Nephron progenitor cell (in vitro differentiated cells): Measurements from ENCODE around the gene KIF26A.
A peak's percentile ranks its signal among the peaks of the same experiment; 100 is the strongest.

Source experiments
- DNase-seq: peaks from one replicate; pipeline ENCODE4 v3.0.0; 2021
- H3K27ac Mint-ChIP-seq: 2 replicates; pipeline ENCODE4 v1.8.0; 2021; ENCODE audit warnings: mild to moderate bottlenecking, moderate library complexity, mixed read lengths
- H3K27me3 Mint-ChIP-seq: 2 replicates; pipeline ENCODE4 v1.8.0; 2021; ENCODE audit warnings: mild to moderate bottlenecking, low read depth, mixed read lengths; ENCODE audit not compliant: poor library complexity
- H3K36me3 Mint-ChIP-seq: 2 replicates; pipeline ENCODE4 v1.8.0; 2021; ENCODE audit warnings: low read depth, mixed read lengths
- H3K4me1 Mint-ChIP-seq: 2 replicates; pipeline ENCODE4 v1.8.0; 2021; ENCODE audit warnings: mixed read lengths
- H3K4me3 Mint-ChIP-seq: 2 replicates; pipeline ENCODE4 v1.8.0; 2021; ENCODE audit warnings: mild to moderate bottlenecking, moderate library complexity, mixed read lengths
- H3K9me3 Mint-ChIP-seq: 2 replicates; pipeline ENCODE4 v1.8.0; 2021; ENCODE audit warnings: mild to moderate bottlenecking, moderate library complexity, mixed read lengths
- CTCF ChIP-seq: fragments of 200-600 bp; sonication (generic); IDR thresholded peaks from 2 replicates; pipeline ENCODE4 v1.5.0; 2021; ENCODE audit warnings: antibody characterized with exemption

Gene KIF26A

GRCh38 chr14:104135904-104136471 lies 2.4 kb upstream of the KIF26A start:
- no peak overlapping the region for H3K4me3 Mint-ChIP-seq
- peak; percentile 67 for DNase-seq
- H3K27me3 Mint-ChIP-seq: peaks cover 85% of the 10 kb centered on the region
- H3K9me3 Mint-ChIP-seq: no peaks in the 10 kb centered on the region
- TF ChIP-seq CTCF: no peak
- H3K36me3 Mint-ChIP-seq: no peaks in the 10 kb centered on the region
- no peak overlapping the region for H3K27ac Mint-ChIP-seq
- H3K4me1 Mint-ChIP-seq: peaks cover 12% of the 10 kb centered on the region

- Mint-ChIP-seq H3K4me1 (peaks cover 12% of the 10 kb centered on the region), H3K4me3 (peak overlapping the region; percentile 64), H3K36me3 (no peaks in the 10 kb centered on the region), H3K27ac (no peak overlapping the region), H3K9me3 (no peaks in the 10 kb centered on the region), H3K27me3 (peaks cover 81% of the 10 kb centered on the region)
- no peak for TF ChIP-seq CTCF
- DNase-seq: peak; percentile 24
These were observed 1.7 kb upstream of the KIF26A start for GRCh38 chr14:104136472-104137296.

GRCh38 chr14:104137297-104138097 lies 890 bp upstream of the KIF26A start:
- Mint-ChIP-seq H3K9me3 (no peaks in the 10 kb centered on the region), H3K36me3 (no peaks in the 10 kb centered on the region), H3K4me3 (peak overlapping the region; percentile 64), H3K27me3 (peaks cover 73% of the 10 kb centered on the region), H3K4me1 (peaks cover 12% of the 10 kb centered on the region), H3K27ac (no peak overlapping the region)
- TF ChIP-seq CTCF: peak; percentile 86
- DNase-seq: peak; percentile 91

- H3K4me3 Mint-ChIP-seq: peak overlapping the region; percentile 69
- peak; percentile 58 for DNase-seq
- TF ChIP-seq CTCF: no peak
- H3K9me3 Mint-ChIP-seq: no peaks in the 10 kb centered on the region
- H3K27ac Mint-ChIP-seq: no peak overlapping the region
- peaks cover 64% of the 10 kb centered on the region for H3K27me3 Mint-ChIP-seq
- H3K36me3 Mint-ChIP-seq: no peaks in the 10 kb centered on the region
- H3K4me1 Mint-ChIP-seq: peaks cover 12% of the 10 kb centered on the region
These were observed 502 bp downstream of the KIF26A start for GRCh38 chr14:104138718-104139459.

- peaks cover 64% of the 10 kb centered on the region for H3K27me3 Mint-ChIP-seq
- H3K27ac Mint-ChIP-seq: no peak overlapping the region
- peak; percentile 15 for DNase-seq
- peaks cover 14% of the 10 kb centered on the region for H3K4me1 Mint-ChIP-seq
- no peak for TF ChIP-seq CTCF
- peak overlapping the region; percentile 69 for H3K4me3 Mint-ChIP-seq
- H3K36me3 Mint-ChIP-seq: no peaks in the 10 kb centered on the region
- no peaks in the 10 kb centered on the region for H3K9me3 Mint-ChIP-seq
These were observed 1.2 kb downstream of the KIF26A start for GRCh38 chr14:104139460-104140212.
